DND-41 (cell line): ENCODE measurements around the gene ZNF765.
"Not testable (repeated sequence)": the region's sequence is repeated elsewhere in the genome, so short reads cannot be mapped to it uniquely, and the experiment has no call there.

Experiments
- ATAC-seq: fragments of 200-7000 bp; cut with Tn5 transposase; 3 replicates; pipeline ENCODE4 v1.9.1; 2021; ENCODE audit warnings: low read depth; ENCODE audit not compliant: insufficient read depth
- DNase-seq: peaks from one replicate; pipeline ENCODE4 v3.0.0-alpha.2; 2020
- H2AFZ ChIP-seq: 2 replicates; pipeline ENCODE4 v1.6.0; 2012; ENCODE audit warnings: low read depth, low read length
- H3K27ac ChIP-seq: 2 replicates; pipeline ENCODE4 v1.5.1; 2012; ENCODE audit warnings: low read length, inconsistent platforms
- H3K27me3 ChIP-seq: fragments of 200-600 bp; sonication (generic); 2 replicates; pipeline ENCODE4 v1.6.0; 2012; ENCODE audit warnings: low read length, mild to moderate bottlenecking, inconsistent platforms; ENCODE audit not compliant: insufficient read depth, poor library complexity
- H3K36me3 ChIP-seq: 2 replicates; pipeline ENCODE4 v1.5.1; 2012; ENCODE audit warnings: low read length, inconsistent platforms; ENCODE audit not compliant: insufficient read depth
- H3K4me1 ChIP-seq: 2 replicates; pipeline ENCODE4 v1.5.1; 2012; ENCODE audit warnings: mild to moderate bottlenecking, low read length; ENCODE audit not compliant: insufficient read depth
- H3K4me2 ChIP-seq: 2 replicates; pipeline ENCODE4 v1.6.0; 2012; ENCODE audit warnings: mild to moderate bottlenecking, moderate library complexity, low read length, inconsistent platforms; ENCODE audit not compliant: insufficient read depth
- H3K4me3 ChIP-seq, 2 experiments: fragments of 200-600 bp in 1 of 2; shearing (Covaris generic) in 1 of 2; 2 replicates each; pipeline ENCODE4 v1.5.1; 2012 to 2016; ENCODE audit warnings: inconsistent platforms in 2 of 2, low read length in 2 of 2, mild to moderate bottlenecking in 2 of 2, low read depth in 1 of 2, moderate library complexity in 1 of 2
- H3K79me2 ChIP-seq: 2 replicates; pipeline ENCODE4 v1.6.0; 2012; ENCODE audit warnings: low read length, inconsistent platforms; ENCODE audit not compliant: insufficient read depth
- H3K9ac ChIP-seq: 2 replicates; pipeline ENCODE4 v1.6.0; 2012; ENCODE audit warnings: low read depth, mild to moderate bottlenecking, inconsistent platforms, low read length, moderate library complexity
- H3K9me3 ChIP-seq: 2 replicates; pipeline ENCODE4 v1.5.1; 2012; ENCODE audit warnings: low read length, moderate library complexity, mild to moderate bottlenecking, inconsistent platforms; ENCODE audit not compliant: insufficient read depth, severe bottlenecking
- H4K20me1 ChIP-seq: 2 replicates; pipeline ENCODE4 v1.6.0; 2012; ENCODE audit warnings: low read length; ENCODE audit not compliant: insufficient read depth
- EZH2 ChIP-seq: IDR thresholded peaks from 3 replicates; pipeline ENCODE4 v1.6.1; 2012; ENCODE audit warnings: borderline replicate concordance, low read depth, mild to moderate bottlenecking, moderate library complexity, low read length, inconsistent platforms; ENCODE audit not compliant: severe bottlenecking
- TF ChIP-seq, protein P1 (sequence below): IDR thresholded peaks from 2 replicates; pipeline ENCODE4 v1.5.1; 2012; ENCODE audit warnings: borderline replicate concordance, low read length, moderate library complexity, mild to moderate bottlenecking; ENCODE audit not compliant: poor library complexity, severe bottlenecking; ENCODE audit errors: extremely low read depth

ZNF765 gene

DNA sequence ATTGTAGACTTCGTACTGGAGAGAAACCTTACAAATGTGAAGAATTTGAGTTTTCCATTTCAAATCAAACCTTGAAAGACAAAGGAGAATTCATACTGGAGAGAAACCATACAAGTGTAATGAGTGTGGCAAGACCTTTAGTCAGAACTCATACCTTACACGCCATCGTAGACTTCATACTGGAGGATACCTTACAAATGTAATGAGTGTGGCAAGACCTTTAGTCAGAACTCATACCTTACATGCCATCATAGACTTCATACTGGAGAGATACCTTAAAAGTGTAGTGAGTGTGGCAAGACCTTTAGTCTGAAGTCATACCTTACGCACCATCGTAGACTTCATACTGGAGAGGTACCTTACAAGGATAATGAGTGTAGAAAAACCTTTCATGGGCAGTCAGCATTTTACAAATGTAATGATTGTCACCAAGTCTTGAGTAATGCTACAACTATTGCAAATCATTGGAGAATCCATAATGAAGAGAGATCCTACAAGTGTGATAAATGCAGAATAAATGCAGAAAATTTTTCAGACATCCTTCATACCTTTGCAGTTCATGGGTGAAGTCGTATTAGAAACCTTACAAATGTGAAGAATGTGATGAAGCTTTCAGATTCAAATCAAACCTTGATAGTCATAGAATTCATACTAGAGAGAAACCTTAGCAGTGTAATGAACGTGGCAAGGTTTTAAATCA, 14.7 kb downstream of the ZNF765 start:
- peaks cover 48% of the 10 kb centered on the region for H3K36me3 ChIP-seq
- no peak for TF ChIP-seq EZH2
- TF ChIP-seq, protein P1, sequence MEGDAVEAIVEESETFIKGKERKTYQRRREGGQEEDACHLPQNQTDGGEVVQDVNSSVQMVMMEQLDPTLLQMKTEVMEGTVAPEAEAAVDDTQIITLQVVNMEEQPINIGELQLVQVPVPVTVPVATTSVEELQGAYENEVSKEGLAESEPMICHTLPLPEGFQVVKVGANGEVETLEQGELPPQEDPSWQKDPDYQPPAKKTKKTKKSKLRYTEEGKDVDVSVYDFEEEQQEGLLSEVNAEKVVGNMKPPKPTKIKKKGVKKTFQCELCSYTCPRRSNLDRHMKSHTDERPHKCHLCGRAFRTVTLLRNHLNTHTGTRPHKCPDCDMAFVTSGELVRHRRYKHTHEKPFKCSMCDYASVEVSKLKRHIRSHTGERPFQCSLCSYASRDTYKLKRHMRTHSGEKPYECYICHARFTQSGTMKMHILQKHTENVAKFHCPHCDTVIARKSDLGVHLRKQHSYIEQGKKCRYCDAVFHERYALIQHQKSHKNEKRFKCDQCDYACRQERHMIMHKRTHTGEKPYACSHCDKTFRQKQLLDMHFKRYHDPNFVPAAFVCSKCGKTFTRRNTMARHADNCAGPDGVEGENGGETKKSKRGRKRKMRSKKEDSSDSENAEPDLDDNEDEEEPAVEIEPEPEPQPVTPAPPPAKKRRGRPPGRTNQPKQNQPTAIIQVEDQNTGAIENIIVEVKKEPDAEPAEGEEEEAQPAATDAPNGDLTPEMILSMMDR: no peak
- no peak for ATAC-seq
- H2AFZ ChIP-seq: no peak overlapping the region
- no peak for DNase-seq
- H3K4me3 ChIP-seq: no peak overlapping the region
- no peaks in the 10 kb centered on the region for H3K27me3 ChIP-seq
- no peaks in the 10 kb centered on the region for H3K4me1 ChIP-seq
- peaks cover 10% of the 10 kb centered on the region for H3K9me3 ChIP-seq
- no peaks in the 10 kb centered on the region for H3K79me2 ChIP-seq
- H3K27ac ChIP-seq: no peak overlapping the region
- H3K4me2 ChIP-seq: no peak overlapping the region
- no peak overlapping the region for H3K9ac ChIP-seq
- no peaks in the 10 kb centered on the region for H4K20me1 ChIP-seq

DNA sequence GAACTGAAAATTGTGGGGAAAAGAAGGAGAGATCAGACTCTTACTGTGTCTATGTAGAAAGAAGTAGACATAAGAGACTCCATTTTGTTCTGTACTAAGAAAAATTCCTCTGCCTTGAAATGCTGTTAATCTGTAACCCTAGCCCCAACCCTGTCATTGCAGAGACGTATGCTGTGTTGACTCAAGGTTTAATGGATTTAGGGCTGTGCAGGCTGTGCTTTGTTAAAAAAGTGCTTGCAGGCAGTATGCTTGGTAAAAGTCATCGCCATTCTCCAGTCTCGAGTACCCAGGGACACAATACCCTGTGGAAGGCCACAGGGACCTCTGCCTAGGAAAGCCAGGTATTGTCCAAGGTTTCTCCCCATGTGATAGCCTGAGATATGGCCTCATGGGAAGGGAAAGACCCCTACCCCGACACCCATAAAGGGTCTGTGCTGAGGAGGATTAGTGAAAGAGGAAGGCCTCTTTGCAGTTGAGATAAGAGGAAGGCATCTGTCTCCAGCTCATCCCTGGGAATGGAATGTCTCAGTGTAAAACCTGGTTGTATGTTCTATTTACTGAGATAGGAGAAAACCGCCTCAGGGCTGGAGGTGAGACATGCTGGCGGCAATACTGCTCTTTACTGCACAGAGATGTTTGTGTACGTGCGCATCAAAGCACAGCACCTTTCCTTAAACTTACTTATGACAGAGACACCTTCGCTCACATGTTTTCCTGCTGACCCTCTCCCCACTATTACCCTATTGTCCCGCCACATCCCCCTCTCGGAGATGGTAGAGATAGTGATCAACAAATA, 25.8 kb downstream of the ZNF765 start:
- not testable (repeated sequence) for H2AFZ ChIP-seq, H3K27me3 ChIP-seq, ATAC-seq, H4K20me1 ChIP-seq, H3K9ac ChIP-seq, DNase-seq, H3K36me3 ChIP-seq, H3K9me3 ChIP-seq, H3K4me2 ChIP-seq, H3K4me3 ChIP-seq, H3K79me2 ChIP-seq, H3K27ac ChIP-seq, H3K4me1 ChIP-seq

DNA sequence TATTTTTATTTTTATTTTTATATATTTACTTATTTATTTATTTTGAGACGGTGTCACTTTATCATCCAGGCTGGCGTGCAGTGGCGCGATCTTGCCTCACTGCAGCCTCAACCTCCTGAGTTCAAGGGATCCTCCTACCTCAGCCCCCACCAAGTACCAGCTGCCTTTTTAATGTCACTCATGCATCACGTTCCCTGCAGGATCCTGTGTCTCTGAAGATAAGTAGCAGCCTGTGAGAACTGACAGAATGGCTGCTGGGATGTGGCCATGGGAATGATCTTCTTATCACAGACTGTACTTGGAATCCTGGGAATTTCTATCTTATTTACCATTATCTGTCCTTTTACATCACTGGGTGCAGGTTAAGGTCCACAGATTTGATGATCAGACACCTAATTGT, 27.6 kb downstream of the ZNF765 start:
- Histone ChIP-seq H4K20me1 (no peaks in the 10 kb centered on the region), H3K79me2 (no peaks in the 10 kb centered on the region), H3K4me2 (no peak overlapping the region), H3K27me3 (no peaks in the 10 kb centered on the region), H3K9ac (no peak overlapping the region), H3K27ac (no peak overlapping the region), H3K4me1 (no peaks in the 10 kb centered on the region), H3K36me3 (no peaks in the 10 kb centered on the region), H3K9me3 (no peaks in the 10 kb centered on the region), H2AFZ (no peak overlapping the region), H3K4me3 (no peak overlapping the region)
- TF ChIP-seq EZH2: no peak
- TF ChIP-seq, protein P1: no peak
- DNase-seq: no peak
- no peak for ATAC-seq

DNA sequence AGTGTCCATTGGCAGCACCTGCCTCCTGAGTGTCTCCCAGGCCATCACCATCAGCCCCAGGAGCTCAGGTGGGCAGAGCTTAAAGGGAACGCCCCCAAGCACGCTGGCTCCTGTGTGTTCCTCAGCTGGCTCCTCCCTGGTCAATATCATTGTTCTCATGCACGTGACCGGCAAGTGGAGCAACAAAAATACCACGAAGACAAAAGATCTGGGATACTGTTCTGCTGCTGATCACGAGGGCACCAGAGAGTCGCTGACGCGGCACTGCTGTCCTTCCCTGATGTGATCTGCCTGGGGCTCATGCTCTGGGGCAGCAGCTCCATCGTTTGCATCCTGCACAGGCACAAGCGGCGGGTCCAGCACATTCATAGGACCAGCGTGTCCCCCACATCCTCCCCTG, 28.1 kb downstream of the ZNF765 start:
- H3K9me3 ChIP-seq, H3K27ac ChIP-seq, H3K9ac ChIP-seq, H3K4me2 ChIP-seq, H3K4me3 ChIP-seq, DNase-seq, H3K4me1 ChIP-seq, H3K79me2 ChIP-seq, H3K27me3 ChIP-seq, H2AFZ ChIP-seq, ATAC-seq, H3K36me3 ChIP-seq, H4K20me1 ChIP-seq: not testable (repeated sequence)
